Motor neuron (in vitro differentiated cells): ENCODE measurements around the gene SH3RF3. TPM values are rescaled to one million over a fixed set of nuclear protein-coding genes. Genes with fewer than 3 reads are reported as not detected.

Experiments used
- ATAC-seq, 8 experiments: fragments of 200-7000 bp; cut with Tn5 transposase; replicated peaks in 6 of 8; 2 replicates each; pipeline ENCODE4 v1.8.0; 2021; ENCODE audit warnings: mild to moderate bottlenecking in 8 of 8, moderate library complexity in 8 of 8
- H3K27ac ChIP-seq, 2 donors: fragments of 250-450 bp; sonication (Bioruptor Pico); 2 replicates each; pipeline ENCODE4 v1.9.0; 2021; ENCODE audit warnings: antibody characterized with exemption in 2 of 2, mild to moderate bottlenecking in 2 of 2, moderate library complexity in 1 of 2
- H3K4me1 ChIP-seq, 2 donors: fragments of 250-450 bp; sonication (Bioruptor Pico); replicated peaks in 1 of 2; 2 replicates each; pipeline ENCODE4 v1.6.1; 2021; ENCODE audit warnings: antibody characterized with exemption in 2 of 2, mild to moderate bottlenecking in 2 of 2, moderate library complexity in 1 of 2
- H3K4me3 ChIP-seq, 5 donors: fragments of 250-450 bp; sonication (Bioruptor Pico); 2 replicates each; pipeline ENCODE4 v1.9.0; 2021; ENCODE audit warnings: antibody characterized with exemption in 5 of 5, mild to moderate bottlenecking in 5 of 5, moderate library complexity in 4 of 5
- WGBS, 10 experiments: fragments of 450-650 bp; shearing (Covaris generic); methylation state at CpG; one replicate each; pipeline ENCODE4 v1.0.0; 2022; 5-methylcytosine and 5-hydroxymethylcytosine counted together
- in situ Hi-C, 9 experiments: fragments of 400-800 bp; cut with MboI; loops; one replicate each; pipeline ENCODE4 v1.15.0; 2021; ENCODE audit warnings: low sequenced_read_pairs in 9 of 9, low pct_unique_long_range_greater_than_20kb in 2 of 9; ENCODE audit not compliant: unreplicated experiment in 9 of 9
- total RNA-seq, 8 experiments: library from RNA; unstranded; fragments of 300-600 nt; gene quantifications; 2 replicates each; pipeline versions ENCODE4 v1.2.3 to v1.2.4, GENCODE V29; 2022

SH3RF3 gene
- total RNA-seq, 8 experiments from 2014 or later = 0.13 to 6.5 (median 3.2) TPM

DNA sequence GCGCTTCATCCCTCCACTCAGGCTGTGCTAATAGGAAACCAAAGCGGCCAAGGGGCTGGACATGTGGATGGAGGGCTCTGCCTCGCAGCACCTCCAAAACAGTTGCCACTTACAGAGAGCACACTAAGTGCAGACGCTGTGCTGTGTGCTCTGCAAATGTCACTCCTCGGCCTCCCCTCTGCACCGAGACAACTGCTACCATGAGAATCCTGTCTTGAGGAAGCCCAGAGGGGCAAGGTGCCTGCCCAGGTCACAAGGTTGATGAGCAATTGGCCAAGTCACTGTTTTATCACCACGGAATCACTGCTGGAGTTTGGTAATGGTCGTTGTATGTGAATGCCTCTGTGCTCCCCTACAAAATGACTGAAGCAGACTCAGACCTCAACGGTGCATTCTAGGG lies 352.6 kb downstream of the SH3RF3 start:
- no peak overlapping the region for H3K27ac ChIP-seq
- ATAC-seq = no peak
- in situ Hi-C loops = loop anchor here in 1 of 9 experiments (25.0 kb wide), 1 partner anchor 344 kb away; the partner anchor contains the start of gene SH3RF3
- 33 to 94% (median 70%) methylated on average over 1 to 3 of the region's 9 CpGs; no CpG with 5 or more reads in 3 of the 10 experiments for WGBS, 10 experiments
- H3K4me3 ChIP-seq = no peak overlapping the region
- peaks cover 21 to 23% of the 10 kb centered on the region in 2 donors for H3K4me1 ChIP-seq

GRCh38 chr2:109482361-109482861 lies 353.4 kb downstream of the SH3RF3 start:
- Histone ChIP-seq H3K4me3 (no peak overlapping the region), H3K4me1 (peaks cover 21 to 23% of the 10 kb centered on the region in 2 donors), H3K27ac (peak overlapping the region in 1 of 2 donors; percentile 19)
- 0 to 100% (median 47%) methylated on average over 1 to 14 of the region's 15 CpGs; no CpG with 5 or more reads in 3 of the 10 experiments for WGBS, 10 experiments
- in situ Hi-C loops = loop anchor here in 1 of 9 experiments (25.0 kb wide), 1 partner anchor 345 kb away; the partner anchor contains the start of gene SH3RF3
- ATAC-seq = peak in 5 of 8 experiments; percentile 53 to 75 (median 66)

GRCh38 chr2:109486711-109487535 lies 357.9 kb downstream of the SH3RF3 start:
- Histone ChIP-seq H3K4me1 (peaks cover 14% of the 10 kb centered on the region in 2 donors), H3K27ac (no peak overlapping the region), H3K4me3 (no peak overlapping the region)
- no peak for ATAC-seq
- in situ Hi-C loops = loop anchor here in 1 of 9 experiments (25.0 kb wide), 1 partner anchor 350 kb away; the partner anchor contains the start of gene SH3RF3
- 41 to 84% (median 69%) methylated on average over 1 to 12 of the region's 19 CpGs; no CpG with 5 or more reads in 2 of the 10 experiments for WGBS, 10 experiments

DNA sequence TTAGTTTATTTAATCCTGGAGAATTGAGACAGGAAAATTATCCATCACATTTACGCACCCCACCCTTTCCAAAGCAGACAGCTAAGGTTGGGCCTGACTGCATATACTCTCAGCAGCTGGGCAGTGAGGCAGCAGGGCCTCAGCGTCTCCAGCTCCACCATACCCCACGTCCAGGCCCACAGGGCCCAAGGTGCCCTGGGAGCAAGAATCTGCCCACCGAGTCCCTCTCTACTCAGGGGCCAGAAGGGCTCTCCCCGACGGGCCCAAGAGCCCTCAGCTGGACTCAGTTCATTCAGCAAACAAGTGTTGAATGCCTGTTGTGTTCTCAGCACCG lies 358.5 kb downstream of the SH3RF3 start:
- WGBS, 10 experiments = 90 to 100% (median 100%) methylated on average over 1 to 2 of the region's 7 CpGs; no CpG with 5 or more reads in 7 of the 10 experiments
- H3K27ac ChIP-seq = no peak overlapping the region
- no peak overlapping the region for H3K4me3 ChIP-seq
- in situ Hi-C loops = loop anchor here in 1 of 9 experiments (25.0 kb wide), 1 partner anchor 350 kb away; the partner anchor contains the start of gene SH3RF3
- ATAC-seq = peak in 1 of 8 experiments; percentile 25
- peaks cover 8% of the 10 kb centered on the region in 2 donors for H3K4me1 ChIP-seq

DNA sequence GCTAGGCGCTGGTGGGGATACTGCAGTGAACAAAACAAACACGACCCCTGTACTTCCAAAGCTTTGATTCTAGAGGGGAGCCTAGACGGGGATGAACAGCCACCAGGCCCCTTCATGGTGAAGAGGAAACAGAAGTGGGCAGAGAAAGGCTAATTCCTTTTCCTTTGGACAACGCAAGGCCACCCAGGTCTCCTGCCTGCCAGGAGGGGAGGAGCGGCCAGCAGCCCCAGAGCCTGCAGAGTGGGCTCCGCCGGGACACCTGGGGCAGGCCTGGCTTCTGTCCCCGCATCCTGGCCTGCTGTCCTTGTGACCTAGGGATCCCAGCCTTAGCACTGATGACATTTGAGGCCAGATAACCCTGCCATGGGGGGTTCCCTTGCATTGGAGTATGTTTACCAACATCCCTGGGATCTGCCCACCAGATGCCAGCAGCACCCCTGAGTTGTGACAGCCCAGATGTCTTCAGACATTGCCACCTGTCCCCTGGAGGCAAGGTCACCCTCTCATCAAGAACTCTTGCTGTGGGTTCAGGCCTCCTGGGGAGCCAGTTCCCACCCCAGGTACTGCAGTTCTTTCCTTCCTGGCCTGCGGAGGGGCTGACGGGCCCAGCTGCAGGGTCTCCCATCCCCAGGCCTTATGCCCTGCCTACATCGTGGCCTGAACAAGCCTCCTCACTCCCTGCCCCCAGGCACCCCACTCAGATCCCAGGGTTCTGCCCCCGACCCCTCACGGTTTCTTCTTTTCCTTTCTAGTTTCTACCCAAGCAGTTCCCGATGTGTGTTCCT lies 359.1 kb downstream of the SH3RF3 start:
- Histone ChIP-seq H3K4me1 (peaks cover 2% of the 10 kb centered on the region in 2 donors), H3K4me3 (no peak overlapping the region), H3K27ac (no peak overlapping the region)
- ATAC-seq = no peak
- in situ Hi-C loops = loop anchor here in 1 of 9 experiments (25.0 kb wide), 1 partner anchor 351 kb away; the partner anchor contains the start of gene SH3RF3
- 80 to 100% (median 86%) methylated on average over 1 to 4 of the region's 14 CpGs; no CpG with 5 or more reads in 6 of the 10 experiments for WGBS, 10 experiments

DNA sequence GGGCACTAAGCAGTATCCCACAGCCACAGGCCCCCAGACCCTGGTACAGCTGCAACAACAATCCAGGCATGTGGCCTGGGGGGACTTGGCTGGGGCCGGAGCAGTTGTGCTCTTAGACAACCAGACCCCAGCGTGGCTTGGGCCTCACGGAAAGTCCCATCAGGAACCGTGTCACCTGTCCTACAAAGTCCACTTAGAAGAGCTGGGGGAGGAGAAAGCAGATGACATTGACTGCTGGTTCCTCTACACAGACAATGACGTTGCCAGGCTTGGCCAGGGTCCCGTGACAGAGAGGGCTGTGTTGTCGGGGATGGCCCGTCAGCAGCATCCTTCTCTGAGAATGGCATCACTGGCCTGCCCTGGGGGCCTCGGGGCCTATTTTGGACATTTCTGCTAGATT lies 360.3 kb downstream of the SH3RF3 start:
- in situ Hi-C loops = loop anchor here in 1 of 9 experiments (25.0 kb wide), 1 partner anchor 352 kb away; the partner anchor contains the start of gene SH3RF3

GRCh38 chr2:109493176-109493935 lies 364.4 kb downstream of the SH3RF3 start:
- no peak overlapping the region for H3K4me3 ChIP-seq
- H3K27ac ChIP-seq = no peak overlapping the region
- WGBS, 10 experiments = 77 to 100% (median 100%) methylated on average over 1 to 4 of the region's 4 CpGs; no CpG with 5 or more reads in 4 of the 10 experiments
- no peak for ATAC-seq
- H3K4me1 ChIP-seq = peaks cover 18 to 20% of the 10 kb centered on the region in 2 donors
- in situ Hi-C loops = loop anchor here in 1 of 9 experiments (25.0 kb wide), 1 partner anchor 356 kb away; the partner anchor contains the start of gene SH3RF3

More for the DNA sequence above, 360.3 kb downstream of the SH3RF3 start:
- 80 to 100% (median 97%) methylated on average over 1 to 7 of the region's 9 CpGs; no CpG with 5 or more reads in 7 of the 10 experiments for WGBS, 10 experiments
- no peak for ATAC-seq
- no peak overlapping the region for H3K27ac ChIP-seq
- no peak overlapping the region for H3K4me3 ChIP-seq
- no peaks in the 10 kb centered on the region for H3K4me1 ChIP-seq

- Histone ChIP-seq H3K4me1 (peaks cover 24 to 25% of the 10 kb centered on the region in 2 donors), H3K4me3 (no peak overlapping the region), H3K27ac (no peak overlapping the region)
- WGBS, 10 experiments = 17 to 85% methylated on average over 1 to 2 of the region's 3 CpGs; no CpG with 5 or more reads in 8 of the 10 experiments
- no peak for ATAC-seq
- in situ Hi-C loops = loop anchor here in 1 of 9 experiments (25.0 kb wide), 1 partner anchor 357 kb away; the partner anchor contains the start of gene SH3RF3
Measured at GRCh38 chr2:109494351-109494750, 365.3 kb downstream of the SH3RF3 start.

GRCh38 chr2:109497463-109497862 lies 368.5 kb downstream of the SH3RF3 start:
- Histone ChIP-seq H3K4me1 (peaks cover 24 to 30% of the 10 kb centered on the region in 2 donors), H3K4me3 (no peak overlapping the region), H3K27ac (peak overlapping the region in 1 of 2 donors; percentile 62)
- peak in 6 of 8 experiments; percentile 47 to 91 (median 88) for ATAC-seq
- in situ Hi-C loops = loop anchor here in 1 of 9 experiments (25.0 kb wide), 1 partner anchor 360 kb away; the partner anchor contains the start of gene SH3RF3
- 6 to 87% (median 39%) methylated on average over 2 to 8 of the region's 8 CpGs; no CpG with 5 or more reads in 1 of the 10 experiments for WGBS, 10 experiments

DNA sequence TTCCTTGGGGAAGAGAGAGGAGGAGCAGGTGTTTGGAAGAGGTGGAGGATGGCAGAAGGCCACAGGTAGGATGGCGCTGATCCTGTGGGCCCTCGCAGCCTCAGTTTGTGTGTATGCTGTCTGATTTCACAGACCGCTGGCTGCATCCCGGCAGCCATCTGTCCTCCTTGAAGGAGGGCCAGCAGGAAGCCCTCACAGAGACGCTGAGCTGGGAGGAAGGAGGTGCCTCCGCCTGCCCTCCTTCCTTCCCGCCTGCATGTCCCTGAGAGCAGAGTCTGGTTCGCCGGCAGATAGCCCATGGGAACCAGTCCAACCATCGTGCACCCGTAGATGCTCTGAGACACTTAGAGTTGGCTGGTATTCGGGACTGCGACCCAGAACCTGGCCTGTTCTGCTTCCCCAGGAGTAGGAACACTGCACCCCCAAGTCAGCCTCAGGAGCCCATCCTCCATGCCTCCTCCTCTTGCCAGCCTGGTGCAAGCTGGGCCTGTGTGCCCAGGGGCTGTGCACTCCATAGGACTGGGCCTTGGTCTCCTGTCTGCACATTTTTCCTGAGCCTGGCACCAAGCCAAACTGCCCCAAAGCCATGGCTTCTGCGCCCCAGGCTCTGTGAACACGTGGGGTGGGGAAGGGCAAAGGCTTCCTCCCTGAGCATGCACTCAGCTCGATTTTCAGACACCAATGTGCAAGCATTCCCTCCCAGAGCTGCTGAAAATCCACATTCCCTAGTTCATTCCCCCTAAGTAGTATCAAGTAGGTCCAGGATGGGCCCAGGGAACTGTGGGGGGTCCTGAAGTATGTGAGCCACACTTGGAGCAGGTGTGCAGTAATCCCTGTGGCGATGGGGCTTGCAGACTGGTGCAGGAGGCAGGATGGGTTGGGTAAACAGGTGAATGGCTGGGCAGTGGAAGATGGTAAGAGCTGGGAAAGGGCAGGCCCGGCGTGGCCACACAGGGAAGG lies 369.2 kb downstream of the SH3RF3 start:
- Histone ChIP-seq H3K4me1 (peaks cover 30 to 37% of the 10 kb centered on the region in 2 donors), H3K4me3 (no peak overlapping the region), H3K27ac (peak overlapping the region; percentile 18 to 62)
- in situ Hi-C loops = loop anchor here in 1 of 9 experiments (25.0 kb wide), 1 partner anchor 361 kb away; the partner anchor contains the start of gene SH3RF3
- peak in 5 of 8 experiments; percentile 33 to 69 (median 58) for ATAC-seq
- 25 to 100% (median 48%) methylated on average over 1 to 10 of the region's 19 CpGs; no CpG with 5 or more reads in 4 of the 10 experiments for WGBS, 10 experiments
